Smooth muscle cell (in vitro differentiated cells): ENCODE results near the gene PCMTD2. TPM values are rescaled to one million over a fixed set of nuclear protein-coding genes. Genes with fewer than 3 reads are reported as not detected.

Experiments
- DNase-seq: peaks from one replicate; lab custom pipeline; 2025; ENCODE audit not compliant: unreplicated experiment; lab: John Stamatoyannopoulos, UW
- H2AFZ ChIP-seq: fragments of 200-600 bp; sonication (generic); 2 replicates; pipeline ENCODE4 v1.6.0; 2016; ENCODE audit warnings: antibody characterized with exemption, low read depth, mild to moderate bottlenecking
- H3F3A ChIP-seq: fragments of 200-600 bp; sonication (generic); 2 replicates; pipeline ENCODE4 v1.6.0; 2017; ENCODE audit warnings: antibody characterized with exemption, low read depth
- H3K27ac ChIP-seq: fragments of 200-600 bp; sonication (generic); 2 replicates; pipeline ENCODE4 v1.5.1; 2016; ENCODE audit warnings: low read depth, mild to moderate bottlenecking
- H3K27me3 ChIP-seq: fragments of 200-600 bp; sonication (generic); 2 replicates; pipeline ENCODE4 v1.6.1; 2016; ENCODE audit warnings: low read depth, mild to moderate bottlenecking
- H3K36me3 ChIP-seq: fragments of 200-600 bp; sonication (generic); 2 replicates; pipeline ENCODE4 v1.5.1; 2016; ENCODE audit warnings: low read depth
- H3K4me1 ChIP-seq: fragments of 200-600 bp; sonication (generic); 2 replicates; pipeline ENCODE4 v1.5.1; 2016; ENCODE audit warnings: low read depth
- H3K4me2 ChIP-seq: fragments of 200-600 bp; sonication (generic); 2 replicates; pipeline ENCODE4 v1.6.0; 2016; ENCODE audit warnings: mild to moderate bottlenecking
- H3K4me3 ChIP-seq: fragments of 200-600 bp; sonication (generic); 2 replicates; pipeline ENCODE4 v1.5.1; 2016; ENCODE audit warnings: mild to moderate bottlenecking
- H3K79me2 ChIP-seq: fragments of 200-600 bp; sonication (generic); 2 replicates; pipeline ENCODE4 v1.6.0; 2016; ENCODE audit warnings: low read depth, mild to moderate bottlenecking
- H3K9ac ChIP-seq: fragments of 200-600 bp; sonication (generic); 2 replicates; pipeline ENCODE4 v1.6.0; 2016; ENCODE audit warnings: low read depth
- H3K9me3 ChIP-seq: fragments of 200-600 bp; sonication (generic); replicated peaks from 2 replicates; pipeline ENCODE4 v1.5.1; 2016; ENCODE audit warnings: low read depth
- H4K20me1 ChIP-seq: fragments of 200-600 bp; sonication (generic); 2 replicates; pipeline ENCODE4 v1.6.0; 2016; ENCODE audit warnings: low read depth
- CTCF ChIP-seq: fragments of 200-600 bp; sonication (generic); IDR thresholded peaks from 2 replicates; pipeline ENCODE4 v1.5.1; 2017; ENCODE audit warnings: borderline replicate concordance, mild to moderate bottlenecking, antibody characterized with exemption; ENCODE audit not compliant: insufficient read depth, poor library complexity, severe bottlenecking
- WGBS: methylation state at CpG from one replicate; pipeline ENCODE4 v1.1.7; 2016; ENCODE audit warnings: low lambda C conversion rate; 5-methylcytosine and 5-hydroxymethylcytosine counted together
- polyA plus RNA-seq: library from polyadenylated mRNA; unstranded; fragments of >200 nt; fragmentation: Nextera tagmentation; extraction: Ambion mirVana; gene quantifications from 2 replicates; pipeline ENCODE4 v1.2.1, GENCODE V29; 2016
- total RNA-seq: library from RNA; depleted of rRNA; stranded (reverse); fragments of >200 nt; gene quantifications from 2 replicates; pipeline ENCODE4 v1.2.3, GENCODE V29; 2014

The PCMTD2 gene
- total and polyA plus RNA-seq, 2 experiments from 2014 or later: 15.4 to 74.9 TPM

- no peaks in the 10 kb centered on the region for H3F3A ChIP-seq
- WGBS: 92% methylated on average over 9 of the region's 9 CpGs
- no peak overlapping the region for H3K9ac ChIP-seq
- H4K20me1 ChIP-seq: no peaks in the 10 kb centered on the region
- TF ChIP-seq CTCF: no peak
- H3K27ac ChIP-seq: no peak overlapping the region
- peaks cover 12% of the 10 kb centered on the region for H3K27me3 ChIP-seq
- H3K36me3 ChIP-seq: no peaks in the 10 kb centered on the region
- no peak overlapping the region for H3K4me3 ChIP-seq
- H3K4me2 ChIP-seq: no peak overlapping the region
- no peak for DNase-seq
- no peak overlapping the region for H2AFZ ChIP-seq
- H3K79me2 ChIP-seq: no peaks in the 10 kb centered on the region
- H3K4me1 ChIP-seq: no peaks in the 10 kb centered on the region
- H3K9me3 ChIP-seq: no peaks in the 10 kb centered on the region
Measured at GRCh38 chr20:64247307-64247618, 8.3 kb upstream of the PCMTD2 start.

DNA sequence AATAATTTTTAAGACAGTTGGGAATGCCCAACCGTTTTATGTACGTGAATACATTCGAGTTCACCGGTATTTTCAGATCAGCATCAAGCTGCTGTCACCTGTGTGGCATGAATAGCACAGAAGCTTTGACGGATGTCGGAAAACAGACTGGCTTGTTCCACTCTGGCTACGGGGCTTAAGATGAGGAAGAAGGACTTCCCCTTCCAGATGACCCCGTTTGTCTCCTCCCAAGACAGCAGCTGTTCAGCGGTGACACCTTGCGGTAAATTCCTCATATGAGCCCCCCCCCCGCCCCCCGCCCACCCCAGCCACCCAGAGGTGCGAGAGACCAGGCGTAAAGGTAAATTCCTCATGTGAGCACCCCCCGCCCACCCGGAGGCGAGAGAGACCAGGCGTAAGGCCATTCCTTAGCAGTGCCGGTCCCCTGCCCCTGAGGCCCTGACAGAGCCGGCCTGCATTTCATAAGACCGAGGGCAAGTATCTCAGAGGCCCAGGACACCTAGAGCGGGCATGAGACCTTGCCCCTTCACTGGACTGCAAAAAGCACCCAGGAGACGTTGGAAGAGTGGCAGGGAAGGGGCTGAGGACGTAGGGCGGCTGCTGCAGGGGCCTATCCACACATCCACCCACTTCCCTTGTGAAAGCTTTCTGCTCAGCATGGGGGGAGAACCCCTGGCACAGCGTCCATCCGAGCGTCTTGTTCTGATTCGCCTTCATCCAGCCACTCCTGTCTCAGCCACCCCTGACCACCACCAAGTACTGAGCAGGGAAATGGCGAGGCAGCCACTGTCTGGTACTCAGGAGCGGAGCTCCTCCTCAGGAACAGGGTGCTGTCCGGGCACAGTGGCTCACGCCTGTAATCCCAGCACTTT is 7.3 kb upstream of the PCMTD2 start:
- 90% methylated on average over 27 of the region's 33 CpGs for whole genome bisulfite sequencing
- no peaks in the 10 kb centered on the region for H3K79me2 ChIP-seq
- no peaks in the 10 kb centered on the region for H3K36me3 ChIP-seq
- no peaks in the 10 kb centered on the region for H3K4me1 ChIP-seq
- H3K27me3 ChIP-seq: peaks cover 12% of the 10 kb centered on the region
- no peaks in the 10 kb centered on the region for H4K20me1 ChIP-seq
- H3K4me3 ChIP-seq: no peak overlapping the region
- H3K9ac ChIP-seq: no peak overlapping the region
- no peak overlapping the region for H3K4me2 ChIP-seq
- H3K27ac ChIP-seq: no peak overlapping the region
- H3K9me3 ChIP-seq: no peaks in the 10 kb centered on the region
- no peaks in the 10 kb centered on the region for H3F3A ChIP-seq
- no peak overlapping the region for H2AFZ ChIP-seq
- DNase-seq: no peak
- TF ChIP-seq CTCF: no peak

GRCh38 chr20:64250027-64250426 is 5.5 kb upstream of the PCMTD2 start:
- 95% methylated on average over 2 of the region's 2 CpGs for WGBS
- H3K4me3 ChIP-seq: no peak overlapping the region
- TF ChIP-seq CTCF: no peak
- H3K79me2 ChIP-seq: no peaks in the 10 kb centered on the region
- H3K4me1 ChIP-seq: peaks cover under 1% of the 10 kb centered on the region
- no peaks in the 10 kb centered on the region for H4K20me1 ChIP-seq
- H3F3A ChIP-seq: no peaks in the 10 kb centered on the region
- DNase-seq: no peak
- peaks cover 12% of the 10 kb centered on the region for H3K27me3 ChIP-seq
- H3K27ac ChIP-seq: no peak overlapping the region
- no peak overlapping the region for H2AFZ ChIP-seq
- H3K4me2 ChIP-seq: no peak overlapping the region
- no peaks in the 10 kb centered on the region for H3K36me3 ChIP-seq
- no peak overlapping the region for H3K9ac ChIP-seq
- no peaks in the 10 kb centered on the region for H3K9me3 ChIP-seq

DNA sequence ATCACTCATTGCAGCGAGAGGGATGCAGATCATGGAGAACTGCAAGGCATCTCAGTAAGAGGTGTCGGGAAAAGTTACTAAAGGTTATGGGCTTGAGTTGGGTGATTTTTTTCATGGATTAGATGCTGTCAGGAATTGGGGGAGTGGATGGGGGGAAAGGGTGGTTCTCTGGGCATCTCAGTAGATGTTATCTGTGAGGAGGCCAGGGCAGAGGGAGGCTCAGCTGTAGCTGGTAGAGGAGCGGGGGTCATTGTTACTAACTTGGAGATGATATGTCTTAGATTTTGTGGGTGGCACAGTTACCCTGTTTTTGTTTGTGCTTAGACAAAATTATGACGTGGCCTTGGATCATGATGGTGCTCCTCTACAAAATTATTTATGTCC is 2.6 kb upstream of the PCMTD2 start:
- H3K9ac ChIP-seq: no peak overlapping the region
- H4K20me1 ChIP-seq: peaks cover 14% of the 10 kb centered on the region
- H3K4me3 ChIP-seq: no peak overlapping the region
- peaks cover 12% of the 10 kb centered on the region for H3K27me3 ChIP-seq
- DNase-seq: no peak
- no peaks in the 10 kb centered on the region for H3K36me3 ChIP-seq
- no peak for TF ChIP-seq CTCF
- H2AFZ ChIP-seq: no peak overlapping the region
- peaks cover 23% of the 10 kb centered on the region for H3K79me2 ChIP-seq
- H3K4me1 ChIP-seq: peaks cover 21% of the 10 kb centered on the region
- no peaks in the 10 kb centered on the region for H3K9me3 ChIP-seq
- no peak overlapping the region for H3K4me2 ChIP-seq
- no peak overlapping the region for H3K27ac ChIP-seq
- peaks cover 8% of the 10 kb centered on the region for H3F3A ChIP-seq
- WGBS: 95% methylated on average over 4 of the region's 4 CpGs
